Neural progenitor cell (in vitro differentiated cells): ENCODE measurements around the gene RPS6KA5. TPM values are rescaled to one million over a fixed set of nuclear protein-coding genes. Genes with fewer than 3 reads are reported as not detected.
"Not testable (repeated sequence)": the region's sequence is repeated elsewhere in the genome, so short reads cannot be mapped to it uniquely, and the experiment has no call there.

Source experiments
- DNase-seq: peaks from one replicate; pipeline ENCODE4 v3.0.0-alpha.2; 2016; ENCODE audit warnings: low spot score
- H2AFZ ChIP-seq: fragments of 200-600 bp; sonication (generic); replicated peaks from 2 replicates; pipeline ENCODE4 v1.6.1; 2016; ENCODE audit warnings: antibody characterized with exemption
- H3F3A ChIP-seq: fragments of 200-600 bp; sonication (generic); 2 replicates; pipeline ENCODE4 v1.6.1; 2016; ENCODE audit warnings: antibody characterized with exemption, low read depth
- H3K27ac ChIP-seq: fragments of 200-600 bp; sonication (generic); 2 replicates; pipeline ENCODE4 v1.5.1; 2016; ENCODE audit warnings: mild to moderate bottlenecking
- H3K27me3 ChIP-seq: fragments of 200-600 bp; sonication (generic); 2 replicates; pipeline ENCODE4 v1.6.1; 2016; ENCODE audit warnings: mild to moderate bottlenecking, moderate library complexity
- H3K36me3 ChIP-seq: fragments of 200-600 bp; sonication (generic); 2 replicates; pipeline ENCODE4 v1.5.1; 2016
- H3K4me1 ChIP-seq: fragments of 200-600 bp; sonication (generic); 2 replicates; pipeline ENCODE4 v1.6.1; 2016; ENCODE audit warnings: mixed run types
- H3K4me2 ChIP-seq: fragments of 200-600 bp; sonication (generic); 2 replicates; pipeline ENCODE4 v1.6.1; 2016
- H3K4me3 ChIP-seq: fragments of 200-600 bp; sonication (generic); 2 replicates; pipeline ENCODE4 v1.5.1; 2016
- H3K79me2 ChIP-seq: fragments of 200-600 bp; sonication (generic); 2 replicates; pipeline ENCODE4 v1.6.1; 2016; ENCODE audit warnings: low read depth
- H3K9ac ChIP-seq: fragments of 200-600 bp; sonication (generic); 2 replicates; pipeline ENCODE4 v1.6.1; 2016
- H3K9me3 ChIP-seq: fragments of 200-600 bp; sonication (generic); 2 replicates; pipeline ENCODE4 v1.5.1; 2016; ENCODE audit warnings: low read depth
- H4K20me1 ChIP-seq: fragments of 200-600 bp; sonication (generic); 2 replicates; pipeline ENCODE4 v1.6.1; 2016; ENCODE audit warnings: low read depth
- H3K27ac Mint-ChIP-seq: 3 replicates; pipeline ENCODE4 v1.8.0; 2021; ENCODE audit warnings: mixed read lengths
- H3K27me3 Mint-ChIP-seq: 2 replicates; pipeline ENCODE4 v1.8.0; 2022; ENCODE audit warnings: low read depth, mild to moderate bottlenecking, inconsistent platforms, moderate library complexity, mixed read lengths; ENCODE audit not compliant: insufficient read depth
- H3K36me3 Mint-ChIP-seq: 3 replicates; pipeline ENCODE4 v1.8.0; 2021; ENCODE audit warnings: mixed read lengths
- H3K4me1 Mint-ChIP-seq: 3 replicates; pipeline ENCODE4 v1.8.0; 2021; ENCODE audit warnings: mixed read lengths
- H3K4me3 Mint-ChIP-seq: 3 replicates; pipeline ENCODE4 v1.8.0; 2021; ENCODE audit warnings: mild to moderate bottlenecking, moderate library complexity, mixed read lengths
- H3K9me3 Mint-ChIP-seq: 3 replicates; pipeline ENCODE4 v1.8.0; 2020; ENCODE audit warnings: mixed read lengths
- EZH2 ChIP-seq: fragments of 200-600 bp; sonication (generic); IDR thresholded peaks from 2 replicates; pipeline ENCODE4 v1.6.1; 2017; ENCODE audit warnings: antibody characterized with exemption, mild to moderate bottlenecking, moderate library complexity
- EZH2phosphoT487 ChIP-seq: fragments of 200-600 bp; sonication (generic); IDR thresholded peaks from 2 replicates; pipeline ENCODE4 v1.6.1; 2017; ENCODE audit warnings: antibody characterized with exemption
- total RNA-seq: library from RNA; depleted of rRNA; stranded (reverse); fragments of >200 nt; gene quantifications from 2 replicates; pipeline ENCODE4 v1.2.3, GENCODE V29; 2015; ENCODE audit warnings: low replicate concordance
- TF ChIP-seq, protein P1 (sequence below): fragments of 200-600 bp; sonication (generic); IDR thresholded peaks from 2 replicates; pipeline ENCODE4 v1.5.1; 2017; ENCODE audit warnings: antibody characterized with exemption, mild to moderate bottlenecking

The RPS6KA5 gene
- total RNA-seq, 1 donor from 2014 or later = 8.3 TPM

DNA sequence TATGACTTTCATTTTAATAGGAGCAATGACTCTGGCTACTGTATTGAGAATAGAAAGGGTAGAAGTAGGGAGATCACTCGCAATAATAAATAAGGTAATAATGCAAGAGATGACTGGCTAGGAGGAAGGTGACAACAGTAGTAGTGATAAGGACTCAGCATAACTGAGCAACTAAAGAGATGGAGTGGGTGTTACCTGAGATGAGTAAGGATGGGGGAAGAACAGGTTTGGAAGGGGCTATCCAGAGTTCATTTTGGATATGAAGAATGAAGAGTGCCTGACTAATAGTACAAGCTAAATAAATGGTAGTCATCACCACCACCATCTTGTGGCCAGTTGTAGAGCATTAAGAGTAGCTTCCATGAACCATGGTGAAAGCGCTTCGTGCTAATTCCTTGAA, 101.1 kb downstream of the RPS6KA5 start:
- no peaks in the 10 kb centered on the region for H3K27me3 ChIP-seq
- no peak overlapping the region for H2AFZ ChIP-seq
- no peaks in the 10 kb centered on the region for H3K9me3 ChIP-seq
- no peak for DNase-seq
- Mint-ChIP-seq H3K4me1 (no peaks in the 10 kb centered on the region), H3K36me3 (peaks cover 8% of the 10 kb centered on the region), H3K4me3 (no peak overlapping the region), H3K9me3 (peaks cover 16% of the 10 kb centered on the region), H3K27ac (no peak overlapping the region), H3K27me3 (no peaks in the 10 kb centered on the region)
- no peak overlapping the region for H3K27ac ChIP-seq
- H3F3A ChIP-seq = no peaks in the 10 kb centered on the region
- TF ChIP-seq EZH2 = no peak
- no peak for TF ChIP-seq EZH2phosphoT487
- TF ChIP-seq, protein P1, sequence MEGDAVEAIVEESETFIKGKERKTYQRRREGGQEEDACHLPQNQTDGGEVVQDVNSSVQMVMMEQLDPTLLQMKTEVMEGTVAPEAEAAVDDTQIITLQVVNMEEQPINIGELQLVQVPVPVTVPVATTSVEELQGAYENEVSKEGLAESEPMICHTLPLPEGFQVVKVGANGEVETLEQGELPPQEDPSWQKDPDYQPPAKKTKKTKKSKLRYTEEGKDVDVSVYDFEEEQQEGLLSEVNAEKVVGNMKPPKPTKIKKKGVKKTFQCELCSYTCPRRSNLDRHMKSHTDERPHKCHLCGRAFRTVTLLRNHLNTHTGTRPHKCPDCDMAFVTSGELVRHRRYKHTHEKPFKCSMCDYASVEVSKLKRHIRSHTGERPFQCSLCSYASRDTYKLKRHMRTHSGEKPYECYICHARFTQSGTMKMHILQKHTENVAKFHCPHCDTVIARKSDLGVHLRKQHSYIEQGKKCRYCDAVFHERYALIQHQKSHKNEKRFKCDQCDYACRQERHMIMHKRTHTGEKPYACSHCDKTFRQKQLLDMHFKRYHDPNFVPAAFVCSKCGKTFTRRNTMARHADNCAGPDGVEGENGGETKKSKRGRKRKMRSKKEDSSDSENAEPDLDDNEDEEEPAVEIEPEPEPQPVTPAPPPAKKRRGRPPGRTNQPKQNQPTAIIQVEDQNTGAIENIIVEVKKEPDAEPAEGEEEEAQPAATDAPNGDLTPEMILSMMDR = no peak
- no peaks in the 10 kb centered on the region for H4K20me1 ChIP-seq
- H3K9ac ChIP-seq = no peak overlapping the region
- no peaks in the 10 kb centered on the region for H3K79me2 ChIP-seq
- H3K36me3 ChIP-seq = no peaks in the 10 kb centered on the region
- no peaks in the 10 kb centered on the region for H3K4me1 ChIP-seq
- H3K4me3 ChIP-seq = no peak overlapping the region
- H3K4me2 ChIP-seq = no peak overlapping the region

DNA sequence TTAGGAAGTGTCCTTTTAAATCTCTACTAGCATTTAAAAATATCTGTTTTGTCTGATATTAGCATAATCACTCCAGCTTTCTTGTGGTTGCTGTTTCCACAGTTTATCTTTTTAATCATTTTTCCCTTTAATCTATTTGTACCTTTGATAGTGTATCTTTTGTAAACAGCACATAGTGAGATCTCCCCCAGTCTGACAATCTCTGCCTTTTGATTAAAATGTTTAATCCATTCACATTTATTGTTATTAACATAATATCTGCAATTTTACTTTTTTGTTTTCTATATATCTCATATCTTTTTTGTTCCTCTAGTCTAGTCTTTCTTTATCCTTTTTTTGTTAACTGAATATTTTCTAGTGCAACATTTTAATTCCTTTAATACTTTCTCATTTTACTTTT, 104.2 kb downstream of the RPS6KA5 start:
- Mint-ChIP-seq H3K36me3 (peaks cover 9% of the 10 kb centered on the region), H3K9me3 (peaks cover 21% of the 10 kb centered on the region), H3K27ac (no peak overlapping the region), H3K4me3 (no peak overlapping the region), H3K4me1 (no peaks in the 10 kb centered on the region), H3K27me3 (no peaks in the 10 kb centered on the region)
- no peaks in the 10 kb centered on the region for H3F3A ChIP-seq
- no peaks in the 10 kb centered on the region for H3K9me3 ChIP-seq
- H4K20me1 ChIP-seq = no peaks in the 10 kb centered on the region
- no peak overlapping the region for H3K4me2 ChIP-seq
- H3K27ac ChIP-seq = no peak overlapping the region
- no peak for TF ChIP-seq EZH2
- TF ChIP-seq EZH2phosphoT487 = no peak
- no peaks in the 10 kb centered on the region for H3K79me2 ChIP-seq
- no peaks in the 10 kb centered on the region for H3K27me3 ChIP-seq
- H2AFZ ChIP-seq = no peak overlapping the region
- no peak overlapping the region for H3K4me3 ChIP-seq
- H3K4me1 ChIP-seq = no peaks in the 10 kb centered on the region
- DNase-seq = no peak
- H3K36me3 ChIP-seq = no peaks in the 10 kb centered on the region
- no peak overlapping the region for H3K9ac ChIP-seq

DNA sequence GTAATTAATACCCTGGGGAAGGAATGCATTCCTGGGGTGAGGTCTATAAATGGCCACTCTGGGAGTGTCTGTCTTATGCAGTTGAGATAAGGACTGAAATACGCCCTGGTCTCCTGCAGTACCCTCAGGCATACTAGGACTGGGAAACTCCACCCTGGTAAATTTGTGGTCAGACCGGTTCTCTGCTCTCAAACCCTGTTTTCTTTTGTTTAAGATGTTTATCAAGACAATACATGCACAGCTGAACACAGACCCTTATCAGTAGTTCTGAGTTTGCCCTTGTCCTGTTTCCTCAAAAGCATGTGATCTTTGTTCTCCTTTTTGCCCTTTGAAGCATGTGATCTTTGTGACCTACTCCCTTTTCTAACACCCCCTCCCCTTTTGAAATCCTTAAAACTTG, 106.8 kb downstream of the RPS6KA5 start:
- H4K20me1 ChIP-seq, H3K27ac Mint-ChIP-seq, H3K36me3 ChIP-seq, H3K36me3 Mint-ChIP-seq, H3K9me3 ChIP-seq, H3K79me2 ChIP-seq, H3K4me1 Mint-ChIP-seq, H3K27me3 Mint-ChIP-seq, H2AFZ ChIP-seq, H3K27me3 ChIP-seq, H3K4me2 ChIP-seq, H3K4me3 ChIP-seq, H3K27ac ChIP-seq, H3K4me1 ChIP-seq, DNase-seq, H3K9ac ChIP-seq, H3F3A ChIP-seq: not testable (repeated sequence)
- peaks cover 21% of the 10 kb centered on the region for H3K9me3 Mint-ChIP-seq
- H3K4me3 Mint-ChIP-seq = peak overlapping the region; percentile 58

DNA sequence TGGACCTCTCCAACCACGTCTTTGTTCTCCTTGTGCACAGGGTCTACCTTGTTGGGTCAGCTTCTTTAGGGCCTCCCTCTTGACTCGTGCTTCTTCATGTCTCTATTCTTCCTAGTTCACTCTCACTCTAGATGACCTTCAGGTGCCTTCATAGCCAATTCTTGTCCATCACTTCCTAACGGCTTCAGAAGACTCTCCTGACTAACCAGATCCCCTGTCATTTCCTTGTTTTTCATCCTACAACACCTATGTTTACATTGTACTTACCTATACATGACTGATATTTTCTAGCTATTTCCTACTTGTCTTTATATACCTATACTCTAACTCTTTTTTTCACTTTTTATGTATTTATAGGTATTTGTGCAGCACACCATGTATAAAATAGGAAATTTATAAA, 117.1 kb downstream of the RPS6KA5 start:
- H4K20me1 ChIP-seq = no peaks in the 10 kb centered on the region
- no peak overlapping the region for H2AFZ ChIP-seq
- peaks cover 3% of the 10 kb centered on the region for H3K27me3 Mint-ChIP-seq
- no peaks in the 10 kb centered on the region for H3K27me3 ChIP-seq
- no peak overlapping the region for H3K4me3 Mint-ChIP-seq
- H3K4me2 ChIP-seq = no peak overlapping the region
- no peaks in the 10 kb centered on the region for H3F3A ChIP-seq
- peaks cover 14% of the 10 kb centered on the region for H3K36me3 Mint-ChIP-seq
- H3K4me1 ChIP-seq = no peaks in the 10 kb centered on the region
- DNase-seq = no peak
- no peak overlapping the region for H3K27ac ChIP-seq
- H3K4me3 ChIP-seq = no peak overlapping the region
- TF ChIP-seq, protein P1 = no peak
- no peak for TF ChIP-seq EZH2
- no peak for TF ChIP-seq EZH2phosphoT487
- H3K4me1 Mint-ChIP-seq = no peaks in the 10 kb centered on the region
- no peak overlapping the region for H3K27ac Mint-ChIP-seq
- H3K9me3 Mint-ChIP-seq = peaks cover 17% of the 10 kb centered on the region
- no peaks in the 10 kb centered on the region for H3K36me3 ChIP-seq
- no peak overlapping the region for H3K9ac ChIP-seq
- H3K9me3 ChIP-seq = peaks cover 11% of the 10 kb centered on the region
- no peaks in the 10 kb centered on the region for H3K79me2 ChIP-seq
